GM18951 (cell line): Measurements from ENCODE around the gene NFKB2.

Experiments used
- POLR2A ChIP-seq: IDR thresholded peaks from 4 replicates; pipeline ENCODE4 v1.6.1; 2011; ENCODE audit warnings: mild to moderate bottlenecking; ENCODE audit not compliant: insufficient read length, insufficient read depth; ENCODE audit errors: extremely low read depth
- in situ Hi-C: fragments of 300-500 bp; cut with MboI; formaldehyde crosslinking; loops from one replicate; pipeline ENCODE4 v1.12.0; 2022; ENCODE audit warnings: low sequenced_read_pairs, mixed read lengths, inconsistent platforms; ENCODE audit not compliant: unreplicated experiment

Gene NFKB2

DNA sequence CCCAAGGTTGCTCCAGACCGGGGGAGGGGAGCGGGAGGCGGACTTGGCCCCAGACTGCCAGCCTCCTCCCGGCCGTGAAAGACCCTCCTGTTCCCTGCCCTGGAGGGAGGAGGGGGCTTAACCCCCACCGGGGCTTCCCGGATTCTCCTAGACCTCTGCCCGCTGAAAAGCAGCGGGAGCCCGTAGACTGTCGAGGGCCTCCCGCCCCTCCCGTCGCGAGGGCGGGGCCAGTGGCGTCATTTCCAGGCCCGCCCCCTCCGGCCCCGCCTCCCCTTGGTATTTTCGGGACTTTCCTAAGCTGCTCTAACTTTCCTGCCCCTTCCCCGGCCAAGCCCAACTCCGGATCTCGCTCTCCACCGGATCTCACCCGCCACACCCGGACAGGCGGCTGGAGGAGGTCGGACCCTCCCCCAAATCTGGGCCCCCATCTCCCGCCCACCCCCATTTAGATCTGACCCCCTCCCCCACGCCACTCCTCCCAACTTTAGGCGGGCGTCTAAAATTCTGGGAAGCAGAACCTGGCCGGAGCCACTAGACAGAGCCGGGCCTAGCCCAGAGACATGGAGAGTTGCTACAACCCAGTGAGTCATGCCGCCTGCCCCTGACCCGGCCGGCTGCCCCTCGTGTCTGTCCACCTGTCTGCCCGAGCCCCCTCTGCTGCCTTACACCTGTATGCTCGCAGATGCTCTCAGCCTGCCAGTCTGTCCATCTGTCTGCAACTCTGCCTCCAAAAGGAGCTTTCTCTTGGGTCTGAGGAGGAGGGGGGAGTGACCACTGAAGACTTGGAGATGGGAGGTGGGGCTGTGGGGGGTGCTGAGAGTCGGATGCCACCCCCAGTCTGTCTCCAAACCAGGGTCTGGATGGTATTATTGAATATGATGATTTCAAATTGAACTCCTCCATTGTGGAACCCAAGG lies at the start of gene NFKB2:
Gene NFKB2, plus strand, starts transcription at position 306 of the 917 bp plus-strand sequence. Its CDS starts 255 bp downstream, at position 561.
- peak; percentile 55 for TF ChIP-seq POLR2A
- in situ Hi-C loops: no loop called here

DNA sequence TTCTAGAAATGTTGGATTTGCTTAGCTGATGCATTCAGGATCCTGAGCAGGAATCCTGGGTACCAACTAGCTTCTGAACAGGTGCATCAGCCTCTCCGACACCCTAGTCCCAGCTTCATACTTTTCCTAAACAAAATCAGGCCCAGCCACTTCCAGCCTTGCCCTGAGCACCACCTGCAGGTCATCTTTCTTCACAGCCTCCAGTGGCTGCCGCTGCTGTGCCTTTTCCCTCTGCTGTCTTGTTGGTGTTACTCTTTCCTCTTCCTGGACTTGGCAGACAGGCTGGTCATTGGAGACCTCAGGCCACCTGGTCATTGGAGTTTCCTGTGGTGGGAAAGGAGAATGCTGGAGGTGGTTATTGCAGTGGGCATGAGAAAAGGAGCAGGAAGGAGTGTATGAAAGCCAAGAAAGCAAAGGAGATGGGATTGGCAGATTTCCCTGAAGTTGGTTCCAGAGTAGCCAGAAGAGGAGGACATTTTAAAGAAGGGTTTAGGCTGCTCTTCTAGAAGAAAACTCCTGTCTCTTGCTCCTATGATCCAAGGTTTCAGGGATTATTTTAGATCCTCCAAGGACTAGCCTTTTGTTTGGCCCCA lies 48.2 kb upstream of the NFKB2 start:
- in situ Hi-C loops: loop anchor here (5.0 kb wide), 1 partner anchor 110 kb away; no protein-coding TSS in a partner anchor
- TF ChIP-seq POLR2A: no peak

DNA sequence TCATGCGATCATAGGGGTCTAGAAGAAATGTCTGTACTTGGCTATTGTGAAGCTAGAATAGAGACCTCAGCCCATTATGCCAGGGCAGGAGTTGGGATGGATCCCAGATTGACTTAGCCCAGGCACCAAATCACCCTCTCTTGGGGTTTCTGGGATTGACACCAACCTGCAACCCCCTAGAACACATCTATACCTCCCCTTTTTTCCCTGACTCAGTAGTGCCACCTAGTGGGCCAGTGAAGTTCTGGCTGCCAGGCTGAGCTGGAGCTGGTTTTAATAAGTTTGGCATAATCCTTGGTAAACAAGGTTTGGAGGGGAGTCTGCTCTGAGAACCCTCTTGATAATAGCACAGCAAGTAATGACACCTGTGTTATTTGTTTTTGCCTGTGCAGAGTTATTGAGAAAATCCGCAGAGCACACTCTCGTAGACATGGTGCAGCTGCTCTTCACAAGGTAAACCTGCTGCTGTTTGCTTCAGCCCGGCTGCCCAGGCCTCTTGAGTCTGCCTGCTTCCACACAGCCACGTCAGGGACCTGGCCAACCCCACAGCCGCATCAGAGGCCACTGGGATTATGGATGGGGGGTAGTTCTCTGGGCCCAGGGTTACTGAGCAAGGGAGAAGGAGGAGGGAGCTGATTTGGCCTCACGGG lies 43.3 kb upstream of the NFKB2 start:
- in situ Hi-C loops: loop anchor here (10.0 kb wide), 1 partner anchor 187 kb away; no protein-coding TSS in a partner anchor
- TF ChIP-seq POLR2A: no peak

DNA sequence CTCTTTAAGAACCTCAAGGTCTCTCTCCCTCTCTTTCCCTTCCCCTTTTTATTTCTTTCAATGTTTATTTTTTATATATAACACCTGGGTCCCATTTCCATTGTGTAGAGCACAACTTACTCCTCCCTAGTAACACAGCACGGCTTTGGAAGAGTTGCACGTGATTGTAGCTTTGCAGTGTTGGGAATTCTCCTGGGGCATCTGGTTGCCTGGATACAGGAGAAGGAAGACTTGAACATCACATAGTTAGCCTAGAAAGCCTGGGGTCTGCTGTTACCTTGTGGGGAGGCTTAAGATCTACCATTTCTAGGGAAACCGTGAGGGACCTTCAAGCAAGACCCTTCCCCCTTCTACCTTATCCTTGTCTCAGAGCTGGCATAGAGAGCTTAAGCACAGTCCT lies 41.1 kb upstream of the NFKB2 start:
- no peak for TF ChIP-seq POLR2A
- in situ Hi-C loops: loop anchor here (10.0 kb wide), 1 partner anchor 190 kb away; no protein-coding TSS in a partner anchor

DNA sequence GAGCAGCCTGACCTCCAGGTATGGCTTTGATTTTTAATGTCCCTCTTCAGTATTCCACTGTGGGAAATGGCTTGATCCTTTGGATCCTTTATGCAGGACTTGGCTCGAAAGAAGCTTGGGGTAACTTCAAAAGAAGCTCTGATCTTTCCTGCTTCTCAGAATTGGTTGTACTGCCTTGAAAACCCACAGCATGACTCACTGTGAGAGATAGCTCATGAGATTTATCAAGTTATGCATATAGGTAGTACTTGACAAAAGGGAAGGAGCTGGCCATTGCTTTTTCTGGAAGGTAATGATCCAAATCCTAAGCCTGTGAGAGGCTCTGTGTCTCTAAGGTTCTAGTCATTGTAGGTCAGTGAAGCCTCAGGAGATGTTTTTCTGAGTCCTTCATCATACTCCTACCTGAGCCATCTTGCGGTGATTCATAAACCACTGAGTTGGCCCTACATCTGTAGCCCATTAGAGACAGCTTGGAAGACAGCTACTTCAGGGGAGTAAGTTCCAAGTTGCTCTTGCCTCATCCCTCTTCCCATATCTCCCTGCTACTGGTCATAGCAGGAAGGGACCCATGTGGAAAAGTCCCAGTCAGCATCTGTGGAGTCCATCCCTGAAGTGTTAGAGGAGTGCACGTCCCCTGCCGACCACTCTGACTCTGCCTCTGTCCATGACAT lies 36.7 kb upstream of the NFKB2 start:
- in situ Hi-C loops: loop anchor here (10.0 kb wide), 1 partner anchor 194 kb away; no protein-coding TSS in a partner anchor
- TF ChIP-seq POLR2A: no peak

DNA sequence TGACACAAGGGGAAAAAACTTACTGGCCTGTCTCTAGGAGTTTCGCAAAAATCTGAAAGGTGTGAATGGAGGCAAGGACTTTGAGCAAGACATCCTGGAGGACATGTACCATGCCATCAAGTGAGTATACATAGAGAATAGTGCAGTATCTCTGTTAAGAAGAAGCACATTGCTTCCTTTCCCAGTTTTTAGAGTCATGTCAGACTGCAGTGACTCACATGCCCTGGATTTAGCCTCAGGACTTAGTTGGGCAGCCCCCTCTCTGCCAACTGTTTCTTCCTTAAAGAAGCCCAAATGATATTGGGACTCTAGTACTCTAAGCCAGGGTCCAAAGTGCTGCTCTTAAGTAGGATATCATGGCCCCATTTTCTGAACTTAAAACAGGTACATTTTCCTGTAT lies 28.1 kb upstream of the NFKB2 start:
- TF ChIP-seq POLR2A: no peak
- in situ Hi-C loops: no loop called here

DNA sequence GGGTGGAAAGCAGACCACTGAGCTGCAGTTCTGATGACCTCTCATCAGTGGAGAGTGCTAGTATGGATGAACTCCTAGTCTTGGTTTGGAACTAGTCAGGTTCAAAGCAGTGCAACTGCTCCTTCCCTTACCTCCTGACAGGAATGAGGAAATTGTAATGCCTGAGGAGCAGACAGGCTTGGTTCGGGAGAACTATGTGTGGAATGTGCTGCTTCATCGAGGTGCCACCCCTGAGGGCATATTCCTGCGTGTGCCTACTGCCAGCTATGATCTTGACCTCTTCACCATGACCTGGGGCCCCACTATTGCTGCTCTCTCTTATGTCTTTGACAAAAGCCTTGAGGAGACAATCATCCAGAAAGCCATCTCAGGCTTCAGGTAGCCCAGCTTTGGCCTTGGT lies 27.4 kb upstream of the NFKB2 start:
- no peak for TF ChIP-seq POLR2A
- in situ Hi-C loops: no loop called here

DNA sequence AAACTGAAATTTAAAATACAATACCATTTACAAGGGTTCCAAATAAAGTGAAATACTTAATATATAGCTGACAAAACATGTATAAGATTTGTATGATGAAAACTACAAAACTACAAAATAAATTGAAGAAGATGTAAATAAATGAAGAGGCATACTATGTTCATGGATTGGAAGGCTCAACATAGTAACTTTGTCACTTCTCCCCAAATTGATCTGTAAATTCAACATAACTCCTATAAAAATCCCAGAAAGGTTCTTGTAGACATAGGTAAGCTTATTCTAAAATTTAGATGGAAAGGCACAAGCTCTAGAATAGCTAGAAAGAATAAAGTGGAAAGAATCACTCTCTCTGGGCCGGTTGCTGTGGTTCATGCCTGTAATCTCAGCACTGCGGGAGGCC lies 24.2 kb upstream of the NFKB2 start:
- TF ChIP-seq POLR2A: no peak
- in situ Hi-C loops: no loop called here

DNA sequence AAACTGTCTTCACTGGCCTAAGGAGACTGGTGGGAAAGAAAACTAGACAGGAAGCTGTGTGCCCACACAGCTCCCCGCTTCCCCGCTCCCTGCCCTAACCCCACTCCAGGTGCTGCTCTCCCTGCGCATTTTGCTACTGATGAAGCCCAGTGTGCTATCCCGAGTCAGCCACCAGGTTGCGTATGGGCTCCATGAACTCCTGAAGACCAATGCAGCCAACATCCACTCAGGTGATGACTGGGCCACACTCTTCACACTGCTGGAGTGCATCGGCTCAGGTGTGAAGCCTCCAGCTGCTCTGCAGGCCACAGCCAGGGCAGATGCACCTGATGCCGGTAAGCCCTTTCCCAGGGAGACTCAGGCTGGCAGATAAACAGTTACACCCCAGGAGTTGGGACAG lies 20.3 kb upstream of the NFKB2 start:
- in situ Hi-C loops: no loop called here

DNA sequence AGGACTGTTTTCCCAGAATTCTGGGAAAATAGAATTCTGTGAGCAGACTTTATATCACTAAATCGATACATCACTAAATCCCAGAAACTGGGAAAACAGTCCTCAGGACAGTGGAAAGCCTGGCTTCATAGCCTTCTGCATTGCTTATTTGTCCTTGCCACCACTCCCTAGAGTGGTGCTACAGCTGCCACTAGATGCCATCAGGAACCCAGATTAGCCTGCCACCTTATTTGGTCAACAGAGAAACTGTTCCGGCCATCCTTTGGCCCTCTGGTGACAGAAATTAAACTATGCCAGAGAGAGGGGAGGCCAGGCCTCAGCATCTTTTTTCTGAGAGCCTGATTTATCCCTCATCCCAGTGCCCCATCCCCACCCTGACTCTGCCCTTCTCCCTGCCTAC lies 19.6 kb upstream of the NFKB2 start:
- in situ Hi-C loops: no loop called here
- TF ChIP-seq POLR2A: no peak

More for the DNA sequence above, 20.3 kb upstream of the NFKB2 start:
- no peak for TF ChIP-seq POLR2A

DNA sequence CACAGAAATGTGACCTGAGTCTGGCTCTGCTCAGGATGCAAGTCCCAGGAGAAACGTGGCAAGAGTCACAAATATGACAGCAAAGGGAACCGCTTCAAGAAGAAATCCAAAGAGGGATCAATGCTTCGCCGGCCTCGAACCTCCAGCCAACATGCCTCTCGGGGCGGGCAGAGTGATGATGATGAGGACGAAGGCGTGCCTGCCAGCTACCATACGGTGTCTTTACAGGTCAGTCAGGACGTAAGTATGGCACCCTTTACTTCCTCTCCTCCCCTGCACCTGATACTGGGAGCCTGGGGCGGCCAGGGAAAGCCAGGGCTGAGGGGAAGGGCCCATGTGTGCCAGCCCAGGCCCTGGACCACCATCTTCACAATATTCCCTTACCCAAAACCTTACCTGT lies 18.6 kb upstream of the NFKB2 start:
- in situ Hi-C loops: no loop called here
- TF ChIP-seq POLR2A: no peak

DNA sequence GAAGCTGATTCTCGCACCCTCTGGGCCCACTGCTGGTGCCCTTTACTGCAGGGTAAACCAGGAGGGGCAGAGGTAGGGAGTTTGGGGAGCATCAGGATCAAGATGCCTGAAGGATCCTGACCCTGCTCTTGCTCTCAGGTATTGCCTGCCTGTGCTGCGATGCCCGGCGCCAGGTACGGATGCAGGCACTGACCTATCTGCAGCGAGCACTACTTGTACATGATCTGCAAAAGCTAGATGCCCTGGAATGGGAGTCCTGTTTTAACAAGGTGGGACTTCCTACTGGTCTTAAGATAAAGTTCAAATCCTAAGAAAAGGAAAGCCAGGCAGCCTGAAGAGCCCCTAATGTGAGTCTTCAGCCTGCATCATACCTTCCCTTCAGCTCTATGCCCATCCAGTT lies 16.1 kb upstream of the NFKB2 start:
- in situ Hi-C loops: no loop called here
- no peak for TF ChIP-seq POLR2A

DNA sequence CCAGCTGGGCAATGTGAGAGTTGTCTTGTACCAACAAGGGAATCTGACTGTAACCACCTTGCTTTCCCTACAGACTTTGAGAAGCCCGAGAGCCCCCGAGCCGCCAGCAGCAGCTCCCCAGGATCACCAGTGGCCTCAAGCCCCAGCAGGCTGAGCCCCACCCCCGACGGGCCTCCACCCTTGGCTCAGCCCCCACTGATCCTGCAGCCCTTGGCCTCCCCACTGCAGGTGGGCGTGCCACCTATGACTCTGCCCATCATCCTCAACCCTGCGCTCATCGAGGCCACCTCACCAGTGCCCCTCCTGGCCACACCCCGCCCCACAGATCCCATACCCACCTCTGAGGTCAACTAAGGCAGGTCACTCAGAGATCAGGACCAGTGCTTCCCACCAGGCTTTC lies 13.5 kb upstream of the NFKB2 start:
- TF ChIP-seq POLR2A: no peak
- in situ Hi-C loops: no loop called here
